Stimulated activated CD8-positive, alpha-beta memory T cell treated with anti-CD3 and anti-CD28 coated beads, Interleukin-15, amount 100 ng/mL, for 24 hours (primary cell): ENCODE data around the gene ZNF174.
A peak's percentile ranks its signal among the peaks of the same experiment; 100 is the strongest.

Source experiments
- DNase-seq: peaks from one replicate; pipeline ENCODE4 v3.0.0-alpha.2; 2020; ENCODE audit warnings: low read depth

The ZNF174 gene

GRCh38 chr16:3443108-3444031 is 42.4 kb downstream of the ZNF174 start, which contains the start of the genes NAA60 and ZNF597:
NAA60 (plus strand) TSS chr16:3443680; CDS start chr16:3476228, 32,548 bp downstream.
ZNF597 (minus strand) TSS chr16:3443504; CDS start chr16:3443153, 351 bp downstream.
- no peak for DNase-seq

- DNase-seq = no peak
Measured at GRCh38 chr16:3444032-3444388, 43.0 kb downstream of the ZNF174 start.

- DNase-seq = no peak
Measured at GRCh38 chr16:3454093-3454492, 53.1 kb downstream of the ZNF174 start.

- DNase-seq = no peak
Measured at GRCh38 chr16:3454631-3455147, 53.7 kb downstream of the ZNF174 start.

- peak; percentile 79 for DNase-seq
Measured at GRCh38 chr16:3457434-3458252, 56.6 kb downstream of the ZNF174 start.

GRCh38 chr16:3458278-3458851 is 57.4 kb downstream of the ZNF174 start:
- DNase-seq = no peak

GRCh38 chr16:3458852-3459361 is 57.9 kb downstream of the ZNF174 start:
- DNase-seq = no peak
